AG09319 (cell line): ENCODE results near the gene ZNF701.
"Not testable (repeated sequence)": the region's sequence is repeated elsewhere in the genome, so short reads cannot be mapped to it uniquely, and the experiment has no call there.

Experiments
- DNase-seq: peaks from one replicate; pipeline ENCODE4 v3.0.0-alpha.2; 2010; ENCODE audit warnings: low read depth; ENCODE audit errors: extremely low read depth
- CTCF ChIP-seq: IDR thresholded peaks from 2 replicates; pipeline ENCODE4 v1.5.1; 2011; ENCODE audit warnings: low read depth, mild to moderate bottlenecking, inconsistent platforms, low read length, moderate library complexity

ZNF701 gene

GRCh38 chr19:52584736-52585440 lies 14.8 kb downstream of the ZNF701 start:
- TF ChIP-seq CTCF, result no peak

GRCh38 chr19:52585604-52586003 lies 15.5 kb downstream of the ZNF701 start:
- TF ChIP-seq CTCF, result no peak
- DNase-seq, result no peak

More at GRCh38 chr19:52584736-52585440, 14.8 kb downstream of the ZNF701 start:
- DNase-seq, result no peak

- no peak for TF ChIP-seq CTCF
- DNase-seq, result no peak
Measured at GRCh38 chr19:52590728-52591127, 20.6 kb downstream of the ZNF701 start.

GRCh38 chr19:52592301-52592700 lies 22.2 kb downstream of the ZNF701 start:
- no peak for TF ChIP-seq CTCF
- DNase-seq, result no peak

GRCh38 chr19:52593441-52593840 lies 23.4 kb downstream of the ZNF701 start:
- not testable (repeated sequence) for DNase-seq

GRCh38 chr19:52599241-52599640 lies 29.2 kb downstream of the ZNF701 start:
- TF ChIP-seq CTCF, result no peak
- no peak for DNase-seq

GRCh38 chr19:52600639-52601024 lies 30.5 kb downstream of the ZNF701 start:
- DNase-seq, result no peak
- TF ChIP-seq CTCF, result no peak
